GM15510 (cell line): ENCODE measurements around the gene PCNX1.

Experiments used
- POLR2A ChIP-seq: IDR thresholded peaks from 3 replicates; pipeline ENCODE4 v1.6.1; 2011; ENCODE audit warnings: borderline replicate concordance; ENCODE audit not compliant: insufficient read length; ENCODE audit errors: extremely low read depth

PCNX1 gene

DNA sequence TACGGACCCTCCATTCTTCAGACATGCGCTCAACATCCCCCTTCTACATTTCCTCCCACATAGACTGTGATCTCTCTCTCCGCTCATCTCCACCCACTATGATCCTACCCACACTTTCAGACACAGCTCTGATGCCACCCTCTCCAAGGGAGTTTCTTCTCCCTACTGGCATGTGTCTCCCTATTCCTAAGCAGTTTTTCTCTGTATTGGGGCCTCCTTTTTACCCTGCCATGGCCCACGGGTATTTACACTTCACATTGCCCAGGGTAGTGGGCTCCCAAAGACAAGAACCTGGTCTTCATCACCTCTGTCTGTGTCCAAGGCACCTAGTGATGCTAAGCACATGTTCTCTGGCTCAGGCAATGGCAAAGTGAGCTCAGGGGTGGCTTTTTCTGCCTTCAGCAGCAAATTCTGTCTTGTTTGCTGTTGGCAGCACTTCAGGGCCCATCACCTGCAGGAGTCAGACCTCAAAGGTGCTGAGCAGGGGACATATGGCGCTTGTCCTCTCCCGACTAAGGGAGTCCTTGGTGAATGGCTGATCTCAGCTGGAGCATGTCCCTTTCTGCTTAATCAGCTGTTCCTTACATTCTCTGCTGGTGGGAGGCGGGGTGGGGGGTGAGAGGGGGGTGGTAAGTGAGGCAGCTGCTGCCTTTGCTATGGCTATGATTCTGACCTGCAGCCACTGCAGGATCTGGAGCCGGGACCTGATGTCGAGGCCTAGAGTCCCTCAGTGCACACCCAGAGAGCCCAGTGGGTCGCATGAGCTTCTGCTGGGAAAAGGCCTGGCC is 256.8 kb downstream of the PCNX1 start:
- no peak for TF ChIP-seq POLR2A
